ENCODE data around the gene PTPRB. TPM values are rescaled to one million over a fixed set of nuclear protein-coding genes. Genes with fewer than 3 reads are reported as not detected.

Gene PTPRB
- total RNA-seq = 100 to 1,000 TPM in 1 of 6 donors, 10 to 100 TPM in 5; 68.8 to 113 (median 80.8) TPM

GRCh38 chr12:70637303-70638085 is at the start of gene PTPRB:
TSS of gene PTPRB (minus strand) at chr12:70637429. CDS start at chr12:70637395, 34 bp downstream.
- Histone ChIP-seq H3K4me1 (peaks cover 0 to 5% (median 0%) of the 10 kb centered on the region in 4 donors), H3K9me3 (no peaks in the 10 kb centered on the region), H3K4me3 (peak within 1 kb of the TSS in 3 of 4 donors; percentile 15 to 36 (median 26)), H3K27me3 (no peaks in the 10 kb centered on the region), H3K36me3 (no peaks in the 10 kb centered on the region), H3K27ac (peak within 1 kb of the TSS; percentile 56 to 84 (median 63))
- no peak for DNase-seq
- TF ChIP-seq, protein P1, sequence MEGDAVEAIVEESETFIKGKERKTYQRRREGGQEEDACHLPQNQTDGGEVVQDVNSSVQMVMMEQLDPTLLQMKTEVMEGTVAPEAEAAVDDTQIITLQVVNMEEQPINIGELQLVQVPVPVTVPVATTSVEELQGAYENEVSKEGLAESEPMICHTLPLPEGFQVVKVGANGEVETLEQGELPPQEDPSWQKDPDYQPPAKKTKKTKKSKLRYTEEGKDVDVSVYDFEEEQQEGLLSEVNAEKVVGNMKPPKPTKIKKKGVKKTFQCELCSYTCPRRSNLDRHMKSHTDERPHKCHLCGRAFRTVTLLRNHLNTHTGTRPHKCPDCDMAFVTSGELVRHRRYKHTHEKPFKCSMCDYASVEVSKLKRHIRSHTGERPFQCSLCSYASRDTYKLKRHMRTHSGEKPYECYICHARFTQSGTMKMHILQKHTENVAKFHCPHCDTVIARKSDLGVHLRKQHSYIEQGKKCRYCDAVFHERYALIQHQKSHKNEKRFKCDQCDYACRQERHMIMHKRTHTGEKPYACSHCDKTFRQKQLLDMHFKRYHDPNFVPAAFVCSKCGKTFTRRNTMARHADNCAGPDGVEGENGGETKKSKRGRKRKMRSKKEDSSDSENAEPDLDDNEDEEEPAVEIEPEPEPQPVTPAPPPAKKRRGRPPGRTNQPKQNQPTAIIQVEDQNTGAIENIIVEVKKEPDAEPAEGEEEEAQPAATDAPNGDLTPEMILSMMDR (IDR thresholded peaks at IDR 0.05) = no peak
- TF ChIP-seq POLR2AphosphoS5 (IDR thresholded peaks at IDR 0.05) (peak in 1 of 2 donors; percentile 28), POLR2A (IDR thresholded peaks at IDR 0.05) (no peak), EP300 (IDR thresholded peaks at IDR 0.05) (no peak)
- no peak for ATAC-seq (ENCODE audit: low FRiP score in 2 of 2)
- 36 to 38% methylated on average over 6 of the region's 6 CpGs for WGBS, 2 donors

- H3K4me3 ChIP-seq = no peak overlapping the region
- H3K9me3 ChIP-seq = no peaks in the 10 kb centered on the region
- 62 to 66% methylated on average over 1 of the region's 1 CpG for WGBS, 2 donors
- ATAC-seq (ENCODE audit: low FRiP score in 2 of 2) (no peak), DNase-seq (no peak)
- H3K4me1 ChIP-seq = peaks cover 0 to 9% (median 4%) of the 10 kb centered on the region in 4 donors
- H3K36me3 ChIP-seq = no peaks in the 10 kb centered on the region
- TF ChIP-seq POLR2A (IDR thresholded peaks at IDR 0.05) = no peak
- TF ChIP-seq EP300 (IDR thresholded peaks at IDR 0.05) = no peak
- TF ChIP-seq POLR2AphosphoS5 (IDR thresholded peaks at IDR 0.05) = no peak
- TF ChIP-seq, protein P1 (IDR thresholded peaks at IDR 0.05) = no peak
- no peaks in the 10 kb centered on the region for H3K27me3 ChIP-seq
- H3K27ac ChIP-seq = no peak overlapping the region
Observed at GRCh38 chr12:70686907-70687306, 49.7 kb upstream of the PTPRB start.

DNA sequence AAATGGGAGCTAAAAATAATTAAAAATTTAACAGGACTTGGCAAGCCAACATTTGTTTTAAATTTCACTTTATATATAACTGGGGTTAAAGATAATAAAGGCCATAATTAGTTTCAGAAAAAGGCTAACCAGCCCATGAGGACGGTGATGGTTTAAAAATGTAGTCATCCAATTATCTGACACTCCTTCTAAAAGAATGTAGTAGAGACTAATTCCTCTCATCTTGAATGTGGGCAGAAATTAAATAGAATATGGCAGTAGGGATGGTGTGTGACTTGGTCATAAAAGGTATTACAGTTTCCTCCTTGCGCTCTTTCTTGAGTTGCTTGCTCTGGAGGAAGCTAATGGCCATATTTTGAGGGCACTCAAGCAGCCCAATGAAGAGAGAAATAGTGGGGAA is 49.1 kb upstream of the PTPRB start:
- Histone ChIP-seq H3K9me3 (no peaks in the 10 kb centered on the region), H3K27me3 (no peaks in the 10 kb centered on the region), H3K27ac (no peak overlapping the region), H3K36me3 (no peaks in the 10 kb centered on the region), H3K4me3 (no peak overlapping the region), H3K4me1 (peaks cover 0 to 3% (median 0%) of the 10 kb centered on the region in 4 donors)
- WGBS, 2 donors = 88 to 92% methylated on average over 2 of the region's 2 CpGs
- DNase-seq = no peak
- no peak for ATAC-seq (ENCODE audit: low FRiP score in 2 of 2)
- TF ChIP-seq, protein P1 (IDR thresholded peaks at IDR 0.05) = no peak

- Histone ChIP-seq H3K9me3 (no peaks in the 10 kb centered on the region), H3K36me3 (no peaks in the 10 kb centered on the region), H3K4me3 (no peak overlapping the region), H3K27me3 (no peaks in the 10 kb centered on the region), H3K4me1 (no peaks in the 10 kb centered on the region), H3K27ac (no peak overlapping the region)
- ATAC-seq (ENCODE audit: low FRiP score in 2 of 2) (no peak), DNase-seq (no peak)
- WGBS, 2 donors = 77 to 81% methylated on average over 3 of the region's 3 CpGs
- TF ChIP-seq POLR2AphosphoS5 (IDR thresholded peaks at IDR 0.05) = no peak
- TF ChIP-seq, protein P1 (IDR thresholded peaks at IDR 0.05) = no peak
Observed at GRCh38 chr12:70683976-70684375, 46.7 kb upstream of the PTPRB start.

GRCh38 chr12:70671698-70672097 is 34.5 kb upstream of the PTPRB start:
- no peaks in the 10 kb centered on the region for H3K9me3 ChIP-seq
- TF ChIP-seq, protein P1 (IDR thresholded peaks at IDR 0.05) = no peak
- no peak for TF ChIP-seq POLR2AphosphoS5 (IDR thresholded peaks at IDR 0.05)
- no peak for TF ChIP-seq POLR2A (IDR thresholded peaks at IDR 0.05)
- TF ChIP-seq EP300 (IDR thresholded peaks at IDR 0.05) = no peak
- H3K27ac ChIP-seq = no peak overlapping the region
- H3K4me1 ChIP-seq = no peaks in the 10 kb centered on the region
- ATAC-seq (ENCODE audit: low FRiP score in 2 of 2) (no peak), DNase-seq (peak in 1 of 2 donors; percentile 46)
- no peaks in the 10 kb centered on the region for H3K36me3 ChIP-seq
- WGBS, 2 donors = 85 to 88% methylated on average over 2 to 5 of the region's 5 CpGs
- no peaks in the 10 kb centered on the region for H3K27me3 ChIP-seq
- no peak overlapping the region for H3K4me3 ChIP-seq
